Articular chondrocyte of knee joint (primary cell): ENCODE results near the gene SPATA7. TPM values are rescaled to one million over a fixed set of nuclear protein-coding genes. Genes with fewer than 3 reads are reported as not detected.

Experiments used
- total RNA-seq: library from RNA; depleted of rRNA; stranded (reverse); fragments of >200 nt; gene quantifications from 2 replicates; pipeline ENCODE4 v1.2.3, GENCODE V29; 2012

The SPATA7 gene
- 25.3 and 27.3 TPM in 2 replicates for total RNA-seq

DNA sequence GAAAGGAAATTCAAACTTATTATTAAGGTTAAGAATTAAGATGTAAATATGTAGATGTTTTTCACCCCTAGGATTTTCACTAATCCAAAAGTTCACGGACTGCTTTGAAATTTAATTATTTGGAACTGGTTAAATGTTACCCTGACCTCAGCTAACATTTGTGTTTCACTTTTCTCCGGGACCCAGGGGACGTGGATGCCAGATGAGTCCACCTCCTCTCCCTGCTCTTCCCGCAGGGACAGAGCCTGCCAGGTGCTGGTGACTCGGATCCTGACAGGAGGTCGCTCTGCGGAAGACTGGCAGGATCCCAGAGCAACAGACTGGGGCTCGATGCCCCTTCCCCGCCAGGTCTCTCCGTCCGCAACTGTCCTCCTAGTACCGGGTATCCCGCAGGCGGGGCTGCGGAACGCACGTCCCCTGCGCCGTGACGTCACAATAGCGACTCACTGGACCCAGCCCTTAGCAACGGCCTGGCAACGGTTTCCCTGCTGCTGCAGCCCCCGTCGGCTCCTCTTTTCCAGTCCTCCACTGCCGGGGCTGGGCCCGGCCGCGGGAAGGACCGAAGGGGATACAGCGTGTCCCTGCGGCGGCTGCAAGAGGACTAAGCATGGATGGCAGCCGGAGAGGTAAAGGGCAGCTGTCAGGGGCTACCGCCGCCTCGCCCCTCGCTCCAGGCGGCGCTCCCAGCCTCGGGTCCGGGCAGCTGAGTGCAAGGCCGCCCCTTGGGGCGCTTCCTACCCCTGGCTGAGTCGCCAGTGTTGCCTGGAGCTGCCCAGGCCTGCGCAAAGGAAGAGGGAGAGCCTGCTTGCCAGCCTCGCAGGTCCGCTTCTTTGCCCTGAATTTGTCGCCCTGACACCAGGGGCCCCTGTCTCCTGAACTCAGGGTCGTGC lies at the start of gene SPATA7:
Gene SPATA7 (plus strand): TSS at position 446 of the 890 bp plus-strand sequence. CDS start 162 bp downstream, at position 608.

Other genes with a start within 250 kb of the SPATA7 start
- not detected in 2 replicates for gene KCNK10, start 62.4 kb upstream of the SPATA7 start, total RNA-seq
- gene PTPN21, start 169.3 kb downstream of the SPATA7 start, total RNA-seq, result 25.9 and 26.1 TPM in 2 replicates
- 67.8 and 84.7 TPM in 2 replicates for gene ZC3H14, start 177.4 kb downstream of the SPATA7 start, total RNA-seq